ENCODE results near the gene PFDN5.
"Not testable (repeated sequence)": the region's sequence is repeated elsewhere in the genome, so short reads cannot be mapped to it uniquely, and the experiment has no call there.

The PFDN5 gene

GRCh38 chr12:53287741-53288216, 7.6 kb upstream of the PFDN5 start:
- peak; percentile 68 to 78 (median 74) for DNase-seq

- DNase-seq: no peak
Measured at GRCh38 chr12:53288322-53288721, 7.0 kb upstream of the PFDN5 start.

DNA sequence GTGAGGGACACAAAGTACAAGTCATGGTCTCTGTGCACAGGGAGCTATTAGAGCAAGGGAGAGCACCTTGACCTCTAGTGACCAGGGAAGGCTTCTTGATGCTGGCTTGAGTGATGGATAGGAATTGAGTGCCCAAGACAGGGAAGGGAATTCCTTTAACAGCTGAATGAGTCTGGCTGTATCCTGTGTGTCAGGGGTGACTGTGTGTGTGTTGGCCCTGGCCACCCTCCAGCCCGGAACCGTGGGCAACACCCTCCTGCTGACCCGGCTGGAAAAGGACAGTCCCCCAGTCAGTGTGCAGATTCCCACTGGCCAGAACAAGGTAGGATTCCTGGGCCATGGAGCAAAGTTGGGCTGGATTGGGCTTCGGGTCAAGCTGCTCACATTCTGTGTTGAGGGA, 5.5 kb upstream of the PFDN5 start:
- no peak for DNase-seq

- DNase-seq: peak in 2 of 3 donors; percentile 21
Measured at GRCh38 chr12:53290661-53291060, 4.7 kb upstream of the PFDN5 start.

GRCh38 chr12:53292426-53292825, 2.9 kb upstream of the PFDN5 start:
- no peak for DNase-seq

DNA sequence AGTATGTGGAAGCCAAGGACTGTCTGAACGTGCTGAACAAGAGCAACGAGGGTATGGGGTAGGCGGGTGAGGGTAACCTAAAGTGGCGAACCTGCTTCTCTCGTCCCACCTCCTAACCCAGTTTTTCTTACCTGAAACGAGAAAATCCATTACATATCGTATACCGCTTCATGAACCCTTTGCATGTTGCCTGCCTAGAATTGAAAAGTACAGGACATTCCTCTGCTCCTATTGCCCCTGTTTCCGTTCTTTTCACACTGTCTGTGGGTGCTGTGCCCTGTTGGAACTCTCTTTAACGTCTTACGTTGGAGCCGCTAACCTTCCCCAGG, 513 bp downstream of the PFDN5 start:
- DNase-seq: no peak

GRCh38 chr12:53297106-53297505, 1.8 kb downstream of the PFDN5 start:
- not testable (repeated sequence) for DNase-seq

DNA sequence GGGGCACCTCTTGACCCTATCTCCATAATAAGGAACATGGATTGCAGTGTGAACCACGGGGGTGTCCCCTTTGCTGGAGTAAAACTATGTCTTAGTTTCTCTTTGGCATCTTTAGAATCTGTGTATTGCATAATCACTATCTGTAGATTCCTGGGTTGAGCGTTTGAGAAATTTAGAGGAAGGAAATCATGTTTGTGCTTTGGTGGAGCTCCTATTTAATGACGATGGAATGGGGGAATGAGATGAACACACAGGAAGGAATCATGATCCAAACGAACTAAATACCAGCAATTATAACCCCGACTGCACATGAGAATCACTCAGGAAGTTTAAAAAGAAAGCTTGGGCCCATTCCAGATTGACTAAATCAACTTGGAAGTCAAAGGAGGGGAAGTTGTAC, 2.8 kb downstream of the PFDN5 start:
- peak; percentile 80 to 95 (median 88) for DNase-seq

DNA sequence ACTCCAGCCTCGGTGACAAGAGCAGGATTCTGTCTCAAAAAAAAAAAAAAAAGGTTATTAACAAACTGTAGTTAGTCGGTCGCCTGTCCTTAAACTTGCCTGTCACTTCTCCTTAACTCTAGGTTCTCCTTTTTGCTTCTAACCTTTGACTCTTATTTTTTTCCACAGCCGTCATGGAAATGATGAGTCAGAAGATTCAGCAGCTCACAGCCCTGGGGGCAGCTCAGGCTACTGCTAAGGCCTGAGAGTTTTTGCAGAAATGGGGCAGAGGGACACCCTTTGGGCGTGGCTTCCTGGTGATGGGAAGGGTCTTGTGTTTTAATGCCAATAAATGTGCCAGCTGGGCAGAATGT, 3.7 kb downstream of the PFDN5 start:
- peak; percentile 89 to 98 (median 94) for DNase-seq

DNA sequence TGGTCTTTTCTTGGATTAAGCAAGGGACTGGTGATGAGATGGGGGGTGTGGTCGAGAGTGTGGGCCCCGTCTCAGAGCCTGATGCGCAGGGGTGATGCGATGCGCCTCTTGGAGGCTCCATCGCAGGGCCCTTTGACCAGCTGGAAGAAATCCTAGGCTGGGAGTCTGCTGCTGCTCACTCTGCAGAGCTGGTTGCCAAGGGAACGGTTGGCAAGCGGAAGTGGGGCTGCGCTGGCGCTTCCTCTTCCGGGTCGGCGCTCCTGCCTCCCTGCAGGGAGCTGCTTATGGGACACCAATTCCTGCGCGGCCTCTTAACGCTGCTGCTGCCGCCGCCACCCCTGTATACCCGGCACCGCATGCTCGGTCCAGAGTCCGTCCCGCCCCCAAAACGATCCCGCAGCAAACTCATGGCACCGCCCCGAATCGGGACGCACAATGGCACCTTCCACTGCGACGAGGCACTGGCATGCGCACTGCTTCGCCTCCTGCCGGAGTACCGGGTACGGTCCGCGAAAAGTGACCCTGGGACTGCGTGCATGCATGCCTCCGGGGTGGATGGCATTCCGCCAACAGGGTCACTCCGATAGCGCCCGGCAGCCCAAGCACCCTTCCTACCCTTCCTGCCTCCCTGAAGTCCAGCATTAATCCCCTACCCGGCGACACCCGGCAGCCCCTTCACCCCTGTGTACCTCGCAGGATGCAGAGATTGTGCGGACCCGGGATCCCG, 4.3 kb downstream of the PFDN5 start, which contains the start of gene MYG1:
MYG1 (plus strand) TSS at position 242 of the 727 bp plus-strand sequence; CDS start at position 285, 43 bp downstream.
- DNase-seq: peak; percentile 82 to 89 (median 87)

- peak; percentile 48 to 69 (median 60) for DNase-seq
Measured at GRCh38 chr12:53300187-53300586, 4.8 kb downstream of the PFDN5 start.

DNA sequence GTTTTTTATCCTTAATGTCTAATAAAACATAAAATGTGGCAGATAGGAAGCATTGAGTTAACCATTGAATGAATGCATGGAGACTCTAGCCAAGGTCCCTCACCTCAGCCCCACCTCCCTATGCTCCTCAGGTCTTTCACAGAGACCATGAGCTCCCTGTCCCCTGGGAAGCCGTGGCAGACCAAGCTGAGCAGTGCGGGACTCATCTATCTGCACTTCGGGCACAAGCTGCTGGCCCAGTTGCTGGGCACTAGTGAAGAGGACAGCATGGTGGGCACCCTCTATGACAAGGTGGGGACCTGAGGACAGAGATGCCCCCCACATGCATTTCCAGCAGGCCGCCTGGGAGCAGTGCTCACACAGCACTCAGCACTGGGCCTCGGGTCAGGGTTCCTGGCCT, 7.6 kb downstream of the PFDN5 start:
- DNase-seq: no peak

DNA sequence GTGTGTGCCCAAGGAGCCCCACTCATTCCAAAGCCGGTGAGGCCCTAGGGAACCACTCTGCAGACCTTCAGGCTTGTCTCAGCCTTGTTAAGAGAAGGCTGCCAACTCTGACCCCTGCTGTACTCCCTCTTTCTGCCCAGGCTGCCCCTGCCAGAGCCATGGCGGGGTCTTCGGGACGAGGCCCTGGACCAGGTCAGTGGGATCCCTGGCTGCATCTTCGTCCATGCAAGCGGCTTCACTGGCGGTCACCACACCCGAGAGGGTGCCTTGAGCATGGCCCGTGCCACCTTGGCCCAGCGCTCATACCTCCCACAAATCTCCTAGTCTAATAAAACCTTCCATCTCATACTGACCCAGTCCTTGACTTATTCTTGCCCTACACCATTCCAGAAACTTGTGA, 11.5 kb downstream of the PFDN5 start:
- no peak for DNase-seq

GRCh38 chr12:53308276-53308675, 12.9 kb downstream of the PFDN5 start:
- no peak for DNase-seq

- peak; percentile 42 to 61 (median 60) for DNase-seq
Measured at GRCh38 chr12:53313996-53314395, 18.7 kb downstream of the PFDN5 start.

DNA sequence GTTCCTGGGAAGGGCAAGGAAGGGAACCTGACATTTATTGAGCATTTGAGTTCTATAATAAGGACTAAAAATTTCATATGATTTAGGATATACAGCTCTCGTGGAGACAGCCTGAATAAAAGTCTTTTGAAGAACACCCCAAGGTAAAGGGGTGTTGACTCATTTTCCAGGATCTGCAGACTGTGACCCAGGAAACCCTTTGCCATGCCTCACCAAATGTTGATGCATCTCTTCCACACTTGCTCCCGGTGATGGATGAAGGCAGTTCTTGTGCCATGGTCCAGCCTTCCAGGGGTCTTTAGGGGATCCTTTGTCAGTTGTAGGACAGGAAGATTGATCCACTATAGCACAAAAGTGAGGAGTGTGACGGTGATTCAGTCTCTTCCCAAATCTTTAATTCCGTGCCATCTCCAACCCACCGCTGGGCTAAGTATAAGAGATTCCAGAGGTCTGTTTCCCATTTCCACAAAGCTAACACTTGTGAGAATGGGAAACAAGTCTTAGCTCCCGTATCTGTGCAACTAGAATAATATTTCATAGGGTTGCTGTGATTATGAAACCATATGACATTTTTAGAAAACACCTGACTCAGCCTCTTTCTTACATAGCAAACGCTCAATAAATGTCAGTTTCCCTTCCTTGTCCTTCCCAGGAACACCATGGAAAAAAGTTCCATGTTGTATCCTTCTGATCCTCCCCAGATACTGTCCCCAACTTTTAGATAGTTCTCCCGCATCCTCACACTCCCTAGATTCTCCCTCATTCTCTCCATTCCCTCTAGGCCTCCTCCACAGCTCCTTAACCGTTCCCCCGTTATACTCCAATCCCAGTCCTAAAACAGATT, 25.2 kb downstream of the PFDN5 start:
- DNase-seq: peak in 1 of 3 donors; percentile 22

GRCh38 chr12:53324113-53324778, 28.9 kb downstream of the PFDN5 start:
- DNase-seq: peak; percentile 46 to 58 (median 50)

GRCh38 chr12:53324779-53325510, 29.6 kb downstream of the PFDN5 start:
- peak; percentile 90 to 95 (median 92) for DNase-seq

GRCh38 chr12:53325511-53326061, 30.2 kb downstream of the PFDN5 start:
- DNase-seq: peak in 2 of 3 donors; percentile 48 to 55

GRCh38 chr12:53326460-53327185, 31.3 kb downstream of the PFDN5 start:
- peak in 1 of 3 donors; percentile 32 for DNase-seq

- peak; percentile 62 to 74 (median 64) for DNase-seq
Measured at GRCh38 chr12:53327435-53328042, 32.2 kb downstream of the PFDN5 start.
